SK-N-SH treated with all-trans-retinoic acid at 6 μM for 48 hours (cell line): ENCODE results near the gene CENPP.

ENCODE experiments used
- CREB5 ChIP-seq: fragments of 250-450 bp; sonication (Bioruptor Pico); IDR thresholded peaks from 2 replicates; pipeline ENCODE4 v1.5.1; 2020; ENCODE audit warnings: low read depth, mild to moderate bottlenecking, moderate library complexity
- CSDC2 ChIP-seq: fragments of 250-450 bp; sonication (Bioruptor Pico); IDR thresholded peaks from 2 replicates; pipeline ENCODE4 v1.5.0; 2020; ENCODE audit warnings: mild to moderate bottlenecking, moderate library complexity
- GLIS3 ChIP-seq: fragments of 250-450 bp; sonication (Bioruptor Pico); IDR thresholded peaks from 2 replicates; pipeline ENCODE4 v1.5.0; 2020; ENCODE audit warnings: mild to moderate bottlenecking, moderate library complexity
- OSR1 ChIP-seq: fragments of 250-450 bp; sonication (Bioruptor Pico); IDR thresholded peaks from 2 replicates; pipeline ENCODE4 v1.8.0; 2022; ENCODE audit warnings: moderate library complexity, mild to moderate bottlenecking, inconsistent platforms
- PATZ1 ChIP-seq: fragments of 250-450 bp; sonication (Bioruptor Pico); IDR thresholded peaks from 2 replicates; pipeline ENCODE4 v1.8.0; 2020; ENCODE audit warnings: mild to moderate bottlenecking, moderate library complexity, borderline replicate concordance
- POU6F1 ChIP-seq: fragments of 250-450 bp; sonication (Bioruptor Pico); IDR thresholded peaks from 2 replicates; pipeline ENCODE4 v1.8.0; 2021; ENCODE audit warnings: low read depth, mild to moderate bottlenecking, moderate library complexity, borderline replicate concordance
- PPARA ChIP-seq: fragments of 250-450 bp; sonication (Bioruptor Pico); IDR thresholded peaks from 2 replicates; pipeline ENCODE4 v1.5.0; 2020; ENCODE audit warnings: mild to moderate bottlenecking, borderline replicate concordance
- SNAI2 ChIP-seq: fragments of 250-450 bp; sonication (Bioruptor Pico); IDR thresholded peaks from 2 replicates; pipeline ENCODE4 v1.5.0; 2020; ENCODE audit warnings: mild to moderate bottlenecking, moderate library complexity
- TOX ChIP-seq: fragments of 250-450 bp; sonication (Bioruptor Pico); IDR thresholded peaks from 2 replicates; pipeline ENCODE4 v1.8.0; 2021; ENCODE audit warnings: mild to moderate bottlenecking, moderate library complexity, borderline replicate concordance
- TSHZ2 ChIP-seq: fragments of 250-450 bp; sonication (Bioruptor Pico); IDR thresholded peaks from 2 replicates; pipeline ENCODE4 v1.5.0; 2020; ENCODE audit warnings: mild to moderate bottlenecking, moderate library complexity
- ZC3H10 ChIP-seq: fragments of 250-450 bp; sonication (Bioruptor Pico); IDR thresholded peaks from 2 replicates; pipeline ENCODE4 v1.5.1; 2021; ENCODE audit warnings: mild to moderate bottlenecking, moderate library complexity
- ZFP3 ChIP-seq: fragments of 250-450 bp; sonication (Bioruptor Pico); IDR thresholded peaks from 2 replicates; pipeline ENCODE4 v1.5.0; 2020; ENCODE audit warnings: mild to moderate bottlenecking, moderate library complexity
- ZFP30 ChIP-seq: fragments of 450-650 bp; formaldehyde crosslinking; IDR thresholded peaks from 2 replicates; pipeline ENCODE4 v1.5.0; 2022; ENCODE audit warnings: mild to moderate bottlenecking, moderate library complexity

- no peak for TF ChIP-seq ZFP30 (CRISPR knock-in tag)
- TF ChIP-seq ZFP3 (CRISPR knock-in tag), result no peak
- no peak for TF ChIP-seq PPARA
- TF ChIP-seq CREB5 (CRISPR knock-in tag), result no peak
- no peak for TF ChIP-seq GLIS3 (CRISPR knock-in tag)
- no peak for TF ChIP-seq SNAI2 (CRISPR knock-in tag)
- TF ChIP-seq TOX (CRISPR knock-in tag), result no peak
- no peak for TF ChIP-seq CSDC2 (CRISPR knock-in tag)
- TF ChIP-seq OSR1, result no peak
- TF ChIP-seq POU6F1 (CRISPR knock-in tag), result no peak
- TF ChIP-seq TSHZ2, result no peak
- no peak for TF ChIP-seq PATZ1
- TF ChIP-seq ZC3H10 (CRISPR knock-in tag), result no peak
Measured at GRCh38 chr9:92360083-92360482, 34.3 kb downstream of the CENPP start.
